Neural cell (in vitro differentiated cells): Measurements from ENCODE around the gene CDKAL1.

Experiments
- POLR2AphosphoS5 ChIP-seq: IDR thresholded peaks from 2 replicates; pipeline ENCODE4 v1.6.1; 2012
- TAF1 ChIP-seq: IDR thresholded peaks from 2 replicates; pipeline ENCODE4 v1.6.1; 2012; ENCODE audit warnings: low read depth
- TF ChIP-seq, protein P1 (sequence below): fragments of 450-650 bp; IDR thresholded peaks from 2 replicates; pipeline ENCODE4 v1.5.1; 2014; ENCODE audit warnings: antibody characterized with exemption, mild to moderate bottlenecking, moderate library complexity; ENCODE audit not compliant: poor library complexity, severe bottlenecking

DNA sequence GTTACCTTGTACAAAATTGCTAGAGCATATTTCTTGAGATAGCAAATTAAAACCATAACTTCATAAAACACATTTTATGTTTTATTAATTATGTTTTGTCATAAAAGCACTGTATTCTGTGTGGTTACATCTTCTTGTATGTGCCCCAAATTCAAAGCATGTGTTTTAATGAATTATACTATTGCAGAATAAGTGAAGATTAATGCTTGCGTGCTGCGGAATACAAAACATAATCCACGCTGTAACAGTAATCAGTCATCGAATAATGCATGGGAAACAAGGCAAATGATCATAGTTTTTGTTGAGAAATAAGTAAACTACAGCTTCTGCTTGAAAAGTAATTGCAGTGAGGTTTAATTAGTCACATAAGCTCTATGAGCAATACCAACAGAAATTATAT lies 600.1 kb downstream of the CDKAL1 start:
- TF ChIP-seq TAF1 (no peak), POLR2AphosphoS5 (no peak)
- TF ChIP-seq, protein P1, sequence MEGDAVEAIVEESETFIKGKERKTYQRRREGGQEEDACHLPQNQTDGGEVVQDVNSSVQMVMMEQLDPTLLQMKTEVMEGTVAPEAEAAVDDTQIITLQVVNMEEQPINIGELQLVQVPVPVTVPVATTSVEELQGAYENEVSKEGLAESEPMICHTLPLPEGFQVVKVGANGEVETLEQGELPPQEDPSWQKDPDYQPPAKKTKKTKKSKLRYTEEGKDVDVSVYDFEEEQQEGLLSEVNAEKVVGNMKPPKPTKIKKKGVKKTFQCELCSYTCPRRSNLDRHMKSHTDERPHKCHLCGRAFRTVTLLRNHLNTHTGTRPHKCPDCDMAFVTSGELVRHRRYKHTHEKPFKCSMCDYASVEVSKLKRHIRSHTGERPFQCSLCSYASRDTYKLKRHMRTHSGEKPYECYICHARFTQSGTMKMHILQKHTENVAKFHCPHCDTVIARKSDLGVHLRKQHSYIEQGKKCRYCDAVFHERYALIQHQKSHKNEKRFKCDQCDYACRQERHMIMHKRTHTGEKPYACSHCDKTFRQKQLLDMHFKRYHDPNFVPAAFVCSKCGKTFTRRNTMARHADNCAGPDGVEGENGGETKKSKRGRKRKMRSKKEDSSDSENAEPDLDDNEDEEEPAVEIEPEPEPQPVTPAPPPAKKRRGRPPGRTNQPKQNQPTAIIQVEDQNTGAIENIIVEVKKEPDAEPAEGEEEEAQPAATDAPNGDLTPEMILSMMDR = no peak
